Endothelial cell of hepatic sinusoid (primary cell): Measurements from ENCODE around the gene GALNT12.

ENCODE experiments used
- in situ Hi-C: cut with HindIII; loops from 2 replicates; pipeline ENCODE4 v1.10.0; 2017; ENCODE audit warnings: low sequenced_read_pairs

The GALNT12 gene

DNA sequence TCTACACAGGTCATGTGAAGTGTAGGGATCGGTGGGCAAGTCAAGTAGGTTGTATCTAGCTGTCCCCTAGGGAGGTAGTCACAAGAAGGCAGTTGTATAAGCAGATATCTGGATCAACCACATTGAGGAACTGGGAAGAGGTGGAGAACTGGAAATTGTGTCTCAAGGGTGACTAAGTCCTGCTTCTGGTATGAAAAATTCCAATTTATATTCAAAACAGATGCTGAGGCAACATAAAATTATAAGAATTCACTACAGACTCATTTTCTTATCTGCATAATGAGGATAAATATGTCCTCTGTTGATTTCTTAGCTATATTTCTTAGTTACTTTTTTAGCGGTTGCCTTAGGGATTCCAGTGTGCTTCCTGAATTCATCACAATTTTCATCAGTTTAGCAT lies 46.8 kb downstream of the GALNT12 start:
- in situ Hi-C loops: no loop called here

DNA sequence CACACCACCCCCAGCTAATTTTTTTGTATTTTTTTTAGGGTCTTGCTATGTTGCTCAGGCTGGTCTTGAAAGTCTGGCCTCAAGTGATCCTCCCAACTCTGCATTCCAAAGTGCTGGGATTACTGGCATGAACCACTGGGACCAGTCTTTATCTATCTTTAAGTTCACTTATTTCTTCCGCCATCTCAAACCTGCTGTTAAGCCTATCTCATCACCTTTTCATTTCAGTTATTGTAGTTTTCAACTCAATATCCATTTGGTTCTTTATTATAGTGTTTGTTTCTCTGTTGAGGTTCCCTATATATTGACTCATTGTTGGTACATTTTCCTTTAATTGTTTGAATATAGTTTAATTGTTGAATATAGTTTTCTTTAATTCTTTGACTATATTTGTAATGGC lies 48.1 kb downstream of the GALNT12 start:
- in situ Hi-C loops: no loop called here

DNA sequence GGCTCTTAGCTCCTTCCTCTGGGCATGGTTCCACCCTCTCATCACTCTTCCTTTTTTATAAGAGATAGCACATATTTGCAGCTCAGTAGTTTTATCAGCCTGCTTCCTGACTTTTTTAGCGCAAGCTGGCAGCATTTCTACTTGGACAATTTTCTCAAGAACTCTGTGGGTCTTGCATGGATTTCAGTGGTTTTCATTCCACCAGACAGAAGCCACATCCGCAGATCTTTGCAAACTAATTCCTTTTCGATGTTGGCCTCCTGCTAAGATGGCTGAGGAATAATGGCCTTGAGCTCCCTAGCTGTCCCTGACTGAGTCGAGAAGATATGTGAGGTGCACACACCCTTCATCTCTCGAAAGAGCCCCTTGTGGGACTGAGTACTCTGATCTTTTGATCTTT lies 49.5 kb downstream of the GALNT12 start:
- in situ Hi-C loops: no loop called here

DNA sequence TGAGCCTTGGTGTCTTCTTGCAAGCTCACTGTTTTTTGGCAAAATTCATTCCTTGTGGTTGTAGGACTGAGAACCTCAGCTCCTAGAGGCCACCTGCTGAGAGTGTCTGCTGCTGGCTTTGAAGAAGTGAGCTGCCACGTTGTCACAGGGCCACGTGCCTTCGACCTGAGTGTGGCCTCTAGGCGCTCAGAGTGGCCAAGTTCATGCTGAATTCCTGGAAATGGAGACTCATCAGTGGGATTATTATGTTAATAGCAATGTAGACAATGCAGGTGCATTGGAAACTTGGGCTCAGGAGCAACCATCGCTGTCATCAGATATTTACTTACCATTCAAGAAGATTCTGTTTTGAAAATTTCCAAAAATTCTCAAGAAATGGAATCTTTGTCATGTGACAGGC lies 52.5 kb downstream of the GALNT12 start:
- in situ Hi-C loops: no loop called here

DNA sequence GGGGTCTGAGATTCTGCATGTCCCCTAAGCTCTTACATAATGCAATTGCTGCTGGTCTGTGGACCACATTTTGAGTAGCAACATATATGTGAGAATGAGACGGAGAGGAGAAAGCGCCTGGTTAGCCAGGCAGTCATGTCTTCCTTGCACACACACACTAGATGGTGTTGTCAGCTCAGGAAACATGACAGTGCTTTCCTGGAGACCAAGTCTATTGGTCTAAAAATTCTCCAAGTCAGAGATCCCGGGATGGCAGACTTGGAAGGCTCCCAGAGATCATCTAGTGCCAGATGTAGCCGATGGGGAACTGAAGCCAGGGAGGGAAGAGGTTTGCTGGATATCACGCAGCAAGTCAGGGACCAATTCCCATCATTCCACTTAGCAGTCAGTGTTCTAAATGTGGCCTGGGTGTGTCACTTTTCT lies 53.4 kb downstream of the GALNT12 start:
- in situ Hi-C loops: no loop called here

- in situ Hi-C loops: no loop called here
Measured at GRCh38 chr9:98861781-98862504, 54.5 kb downstream of the GALNT12 start.

DNA sequence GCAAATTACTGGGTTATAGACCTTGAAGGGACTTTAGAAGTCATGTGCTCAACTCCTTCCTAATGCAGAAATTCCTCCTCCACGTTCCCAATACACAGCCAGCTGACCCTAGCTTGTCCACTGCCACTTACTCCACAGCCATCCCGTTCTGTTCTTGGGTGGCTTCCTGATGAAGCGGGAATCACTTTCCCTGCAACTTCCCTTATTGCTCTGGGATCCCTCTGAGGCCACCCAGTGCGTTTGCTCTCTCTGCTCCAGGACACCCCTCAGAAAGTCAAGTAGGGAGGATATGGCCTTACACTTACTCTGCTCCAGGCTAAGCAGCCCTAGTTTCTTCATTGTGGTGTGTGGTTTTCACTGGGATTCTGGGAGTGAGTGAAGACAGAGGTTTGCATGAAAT lies 55.5 kb downstream of the GALNT12 start:
- in situ Hi-C loops: no loop called here

DNA sequence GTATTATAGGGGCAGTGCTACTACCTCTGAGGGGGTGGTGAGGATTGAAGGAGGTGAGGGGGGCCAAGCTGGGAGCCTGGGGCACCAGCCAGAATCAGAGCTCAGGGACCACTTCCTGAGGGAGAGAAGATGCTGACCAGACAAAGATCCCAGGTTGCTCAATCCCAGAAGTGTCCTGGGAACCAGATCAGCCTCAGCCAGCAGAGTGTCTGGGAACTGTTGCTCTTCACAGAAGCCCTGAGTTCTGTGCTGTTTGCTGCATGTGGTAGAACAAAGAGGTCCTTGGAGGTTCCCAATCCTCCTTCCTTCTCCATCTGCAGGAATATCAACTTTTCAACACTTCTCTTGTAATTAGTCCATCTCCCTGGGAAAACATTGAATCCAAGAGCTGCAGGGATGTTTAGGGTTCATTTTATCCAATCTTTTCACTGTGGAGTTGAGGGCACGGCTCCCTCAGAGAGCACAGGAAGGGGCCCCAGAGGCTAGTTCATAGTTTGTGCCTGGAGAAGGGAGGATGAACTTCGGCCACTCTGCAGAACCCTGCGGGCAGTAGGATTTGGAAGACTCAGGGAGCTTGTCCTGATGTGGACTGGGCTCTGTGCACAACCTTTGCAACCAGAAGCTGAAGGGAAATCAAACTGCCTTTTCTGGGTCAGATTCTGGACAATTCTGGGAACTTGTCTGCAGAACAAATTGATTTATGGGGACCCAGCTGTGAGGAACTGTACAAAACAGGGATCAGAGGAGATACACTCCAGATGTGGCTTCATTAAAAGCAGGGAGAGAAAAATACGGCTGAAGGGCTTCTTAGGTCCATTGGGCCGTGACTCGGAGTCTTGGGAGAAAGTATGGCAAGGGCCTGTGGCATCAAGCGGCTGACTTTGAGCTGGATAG lies 57.1 kb downstream of the GALNT12 start:
- in situ Hi-C loops: no loop called here

- in situ Hi-C loops: no loop called here
Measured at GRCh38 chr9:98865284-98865875, 57.9 kb downstream of the GALNT12 start.

DNA sequence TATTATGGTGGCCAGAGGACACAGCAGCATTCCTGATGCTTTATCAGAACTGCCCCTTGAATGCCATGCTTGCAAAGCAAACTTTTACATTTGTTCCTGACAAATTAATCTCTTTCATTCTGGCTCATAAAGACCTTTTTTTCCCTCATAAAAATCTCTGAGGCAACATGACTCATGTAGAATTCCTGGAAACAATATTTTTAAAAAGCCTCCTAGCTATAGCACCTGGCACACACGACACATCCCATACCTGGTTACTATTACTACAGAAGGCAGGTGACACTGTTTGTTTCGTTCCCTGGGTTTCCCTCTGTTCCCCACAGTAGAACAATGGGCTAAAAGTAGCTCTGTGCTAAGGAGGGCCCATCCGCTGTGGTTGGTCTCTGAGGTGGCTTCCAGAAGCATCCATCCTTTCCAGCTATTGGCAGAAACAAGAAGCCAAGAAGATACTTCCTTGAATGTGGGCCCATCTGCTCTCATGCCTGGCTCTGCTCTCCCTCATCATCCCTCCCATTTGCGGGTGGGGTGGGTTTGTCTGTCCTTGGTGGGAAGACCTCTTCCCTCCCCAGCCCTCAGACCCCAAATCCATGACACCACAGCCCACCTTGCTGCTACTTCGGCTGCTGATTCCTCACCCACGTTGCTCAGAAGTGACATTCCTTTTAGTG lies 59.1 kb downstream of the GALNT12 start:
- in situ Hi-C loops: no loop called here

GRCh38 chr9:98867103-98867428 lies 59.6 kb downstream of the GALNT12 start:
- in situ Hi-C loops: no loop called here

DNA sequence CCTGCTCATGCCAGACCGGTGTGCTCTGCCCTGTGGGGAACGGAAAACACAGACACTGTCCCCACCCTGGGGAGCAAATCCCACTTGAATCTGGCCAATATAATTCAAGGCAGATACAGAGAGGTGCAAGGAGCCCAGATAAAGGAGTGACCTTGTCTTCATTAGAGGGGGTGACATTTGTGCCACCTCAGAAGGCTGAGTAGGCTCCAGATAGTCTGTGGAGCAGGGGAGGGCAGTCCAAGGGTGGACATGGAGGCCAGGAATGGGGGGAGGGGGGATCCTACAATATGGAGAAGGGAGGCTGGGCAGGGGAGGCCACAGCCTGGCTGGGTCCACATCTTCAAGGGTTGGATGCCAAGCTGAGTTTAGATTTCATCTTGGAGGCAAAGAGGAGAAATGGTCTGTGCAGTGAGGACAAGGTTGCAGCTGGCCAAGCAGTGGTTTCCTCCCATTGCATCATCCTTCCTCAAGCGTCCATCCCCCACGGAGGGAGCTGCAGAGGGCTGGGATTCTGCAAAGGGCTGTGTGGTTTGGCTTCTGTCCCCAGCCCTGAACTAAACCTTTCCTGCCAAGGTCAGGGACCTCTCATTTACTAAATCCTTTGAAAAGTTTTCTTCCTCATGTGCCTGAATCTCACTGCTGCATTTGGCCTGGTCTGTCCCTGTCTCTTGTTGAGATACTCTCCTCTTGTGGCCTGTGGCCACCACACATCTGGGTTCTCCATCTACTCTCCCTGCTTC lies 60.1 kb downstream of the GALNT12 start:
- in situ Hi-C loops: no loop called here

DNA sequence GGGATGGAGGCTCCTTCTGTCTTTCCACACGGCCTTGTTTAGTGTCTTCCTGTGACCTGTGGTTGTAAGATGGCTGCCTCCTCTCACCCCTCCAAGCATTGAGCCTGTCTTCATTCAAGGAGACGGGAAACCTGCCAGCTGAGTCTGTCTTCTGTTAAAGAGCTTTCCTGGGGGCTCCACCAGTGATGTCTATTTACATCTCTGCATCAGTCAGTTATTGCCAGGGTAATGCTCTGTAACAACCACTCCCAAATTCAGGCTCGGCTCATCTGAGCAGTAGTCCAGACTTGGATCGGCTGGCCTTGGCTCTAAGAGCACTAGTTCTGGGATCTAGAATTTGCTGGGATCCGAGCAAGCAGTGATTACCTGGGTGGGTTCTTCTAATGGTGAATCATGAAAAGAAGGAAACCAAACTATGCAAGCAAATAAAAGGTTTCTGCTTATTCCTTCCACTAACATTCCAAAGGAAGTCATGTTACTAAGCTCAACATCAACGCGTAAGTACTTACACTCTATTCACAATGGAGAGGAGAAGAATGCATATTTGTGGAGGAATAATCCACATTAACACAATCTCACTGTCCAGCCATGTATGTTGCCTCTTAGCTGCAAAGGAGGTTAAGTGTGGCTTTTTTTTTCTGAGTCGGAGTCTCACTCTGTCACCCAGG lies 61.7 kb downstream of the GALNT12 start:
- in situ Hi-C loops: no loop called here

DNA sequence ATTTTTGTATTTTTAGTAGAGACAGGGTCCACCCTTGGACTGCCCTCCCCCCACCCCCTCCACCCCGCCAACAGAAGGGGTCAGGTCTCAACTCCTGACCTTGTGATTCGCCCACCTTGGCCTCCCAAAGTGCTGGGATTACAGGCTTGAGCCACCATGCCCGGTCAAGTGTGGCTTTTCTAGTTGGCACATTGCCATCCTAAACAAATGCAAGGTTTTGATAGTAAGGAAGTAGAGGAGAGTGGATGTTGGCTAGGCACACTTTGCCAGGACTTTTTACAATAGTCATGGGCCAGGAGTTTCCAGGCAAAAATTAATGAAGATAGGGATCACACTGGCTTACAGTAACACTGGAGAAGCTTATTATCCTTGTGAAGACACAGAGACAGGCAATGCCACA lies 62.4 kb downstream of the GALNT12 start:
- in situ Hi-C loops: loop anchor here (5.0 to 10.0 kb wide), 3 partner anchors 37 to 125 kb away; no protein-coding TSS in a partner anchor

- in situ Hi-C loops: loop anchor here (5.0 to 10.0 kb wide), 3 partner anchors 36 to 124 kb away; no protein-coding TSS in a partner anchor
Measured at GRCh38 chr9:98870782-98871557, 63.5 kb downstream of the GALNT12 start.

GRCh38 chr9:98871558-98872065 lies 64.1 kb downstream of the GALNT12 start:
- in situ Hi-C loops: loop anchor here (5.0 to 10.0 kb wide), 3 partner anchors 36 to 123 kb away; no protein-coding TSS in a partner anchor

- in situ Hi-C loops: loop anchor here (5.0 to 10.0 kb wide), 3 partner anchors 34 to 121 kb away; no protein-coding TSS in a partner anchor
Measured at GRCh38 chr9:98873526-98873925, 66.1 kb downstream of the GALNT12 start.

- in situ Hi-C loops: loop anchor here (5.0 to 10.0 kb wide), 3 partner anchors 33 to 121 kb away; no protein-coding TSS in a partner anchor
Measured at GRCh38 chr9:98873951-98874371, 66.5 kb downstream of the GALNT12 start.
